ENCODE measurements around the gene TRIM47. TPM values are rescaled to one million over a fixed set of nuclear protein-coding genes. Genes with fewer than 3 reads are reported as not detected.
A peak's percentile ranks its signal among the peaks of the same experiment; 100 is the strongest.

The TRIM47 gene
- total and polyA plus RNA-seq, 2 of the 13 experiments (the other 11 are each of a cell fraction or from before 2014, with no cell fraction given): 33.5 to 82.0 TPM

DNA sequence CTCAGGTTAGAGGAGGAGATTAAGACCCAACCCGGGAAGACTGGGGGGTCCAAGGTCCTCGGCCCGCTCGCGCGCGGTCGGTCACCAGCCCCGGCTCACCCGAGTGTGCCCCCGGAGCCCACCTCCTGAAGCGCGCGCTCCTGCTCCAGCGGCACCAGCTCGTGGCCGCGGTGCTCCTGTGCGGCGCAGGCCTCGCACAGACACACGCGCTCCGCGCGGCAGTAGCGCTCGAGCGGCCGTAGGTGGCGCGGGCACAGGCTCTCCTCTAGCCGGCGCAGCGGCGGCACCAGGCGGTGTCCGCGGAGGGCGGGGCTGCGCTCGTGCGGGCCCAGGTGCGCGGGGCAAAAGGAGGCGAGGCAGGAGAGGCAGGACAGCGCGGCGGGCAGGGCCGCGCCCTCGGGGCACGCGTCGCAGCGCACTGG lies 618 bp downstream of the TRIM47 start (continued):
- TF ChIP-seq SRSF9 (IDR thresholded peaks at IDR 0.05; ENCODE audit: borderline replicate concordance, insufficient read depth, low read depth, low read length, poor library complexity, severe bottlenecking): no peak
- TF ChIP-seq ARHGAP35 (CRISPR knock-in tag; IDR thresholded peaks at IDR 0.05; ENCODE audit: borderline replicate concordance): peak; percentile 68
- TF ChIP-seq ELF1 (CRISPR knock-in tag; IDR thresholded peaks at IDR 0.05): no peak
- peak; percentile 20; the same call in 1 of the 2 replicates for TF ChIP-seq BCL6 (CRISPR knock-in tag; IDR thresholded peaks at IDR 0.05)
- peak; percentile 45; the same call in 1 of the 2 replicates for TF ChIP-seq STAT5B (CRISPR knock-in tag; IDR thresholded peaks at IDR 0.05)
- TF ChIP-seq ZNF34 (CRISPR knock-in tag; IDR thresholded peaks at IDR 0.05; ENCODE audit: borderline replicate concordance): no peak; the same call in 1 of the 2 replicates
- no peak for TF ChIP-seq CCAR2 (optimal IDR thresholded peaks at IDR 0.05; ENCODE audit: low read depth, low read length)
- no peak for TF ChIP-seq ESRRA (CRISPR knock-in tag; IDR thresholded peaks at IDR 0.05; ENCODE audit: low read depth)
- no peak for TF ChIP-seq ZNF850 (CRISPR knock-in tag; conservative IDR thresholded peaks at IDR 0.05)
- TF ChIP-seq ZNF3 (CRISPR knock-in tag; IDR thresholded peaks at IDR 0.05): peak; percentile 58; the same call in 1 of the 2 replicates
- TF ChIP-seq SP5 (CRISPR knock-in tag; IDR thresholded peaks at IDR 0.05; ENCODE audit: borderline replicate concordance, low read depth): peak; percentile 80
- TF ChIP-seq NR2F1 (CRISPR knock-in tag; IDR thresholded peaks at IDR 0.05): no peak
- TF ChIP-seq NR2C2 (CRISPR knock-in tag; IDR thresholded peaks at IDR 0.05; ENCODE audit: borderline replicate concordance): no peak; the same call in 1 of the 2 replicates
- TF ChIP-seq ZSCAN29 (CRISPR knock-in tag; conservative IDR thresholded peaks at IDR 0.05): no peak; the same call in 1 of the 2 replicates
- TF ChIP-seq ZFP36L2 (CRISPR knock-in tag; IDR thresholded peaks at IDR 0.05): no peak
- TF ChIP-seq, protein P1, sequence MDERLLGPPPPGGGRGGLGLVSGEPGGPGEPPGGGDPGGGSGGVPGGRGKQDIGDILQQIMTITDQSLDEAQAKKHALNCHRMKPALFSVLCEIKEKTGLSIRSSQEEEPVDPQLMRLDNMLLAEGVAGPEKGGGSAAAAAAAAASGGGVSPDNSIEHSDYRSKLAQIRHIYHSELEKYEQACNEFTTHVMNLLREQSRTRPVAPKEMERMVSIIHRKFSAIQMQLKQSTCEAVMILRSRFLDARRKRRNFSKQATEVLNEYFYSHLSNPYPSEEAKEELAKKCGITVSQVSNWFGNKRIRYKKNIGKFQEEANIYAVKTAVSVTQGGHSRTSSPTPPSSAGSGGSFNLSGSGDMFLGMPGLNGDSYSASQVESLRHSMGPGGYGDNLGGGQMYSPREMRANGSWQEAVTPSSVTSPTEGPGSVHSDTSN (CRISPR knock-in tag; IDR thresholded peaks at IDR 0.05): no peak
- TF ChIP-seq, protein P2, sequence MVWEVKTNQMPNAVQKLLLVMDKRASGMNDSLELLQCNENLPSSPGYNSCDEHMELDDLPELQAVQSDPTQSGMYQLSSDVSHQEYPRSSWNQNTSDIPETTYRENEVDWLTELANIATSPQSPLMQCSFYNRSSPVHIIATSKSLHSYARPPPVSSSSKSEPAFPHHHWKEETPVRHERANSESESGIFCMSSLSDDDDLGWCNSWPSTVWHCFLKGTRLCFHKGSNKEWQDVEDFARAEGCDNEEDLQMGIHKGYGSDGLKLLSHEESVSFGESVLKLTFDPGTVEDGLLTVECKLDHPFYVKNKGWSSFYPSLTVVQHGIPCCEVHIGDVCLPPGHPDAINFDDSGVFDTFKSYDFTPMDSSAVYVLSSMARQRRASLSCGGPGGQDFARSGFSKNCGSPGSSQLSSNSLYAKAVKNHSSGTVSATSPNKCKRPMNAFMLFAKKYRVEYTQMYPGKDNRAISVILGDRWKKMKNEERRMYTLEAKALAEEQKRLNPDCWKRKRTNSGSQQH (CRISPR knock-in tag; IDR thresholded peaks at IDR 0.05; ENCODE audit: low read depth): no peak; the same call in 1 of the 2 replicates
- TF ChIP-seq MNT (IDR thresholded peaks at IDR 0.05): no peak
- TF ChIP-seq EHMT2 (IDR thresholded peaks at IDR 0.05; ENCODE audit: borderline replicate concordance, low read depth, low read length): no peak
- TF ChIP-seq, protein P3, sequence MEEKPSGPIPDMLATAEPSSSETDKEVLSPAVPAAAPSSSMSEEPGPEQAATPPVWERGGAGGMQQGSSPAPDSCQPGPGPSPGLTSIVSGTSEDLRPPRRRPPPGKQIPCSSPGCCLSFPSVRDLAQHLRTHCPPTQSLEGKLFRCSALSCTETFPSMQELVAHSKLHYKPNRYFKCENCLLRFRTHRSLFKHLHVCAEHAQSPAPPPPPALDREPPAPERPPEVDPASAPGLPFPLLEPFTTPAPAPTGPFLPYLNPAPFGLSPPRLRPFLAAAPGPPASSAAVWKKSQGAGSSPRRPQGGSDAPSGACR (CRISPR knock-in tag; IDR thresholded peaks at IDR 0.05): no peak; the same call in 1 of the 2 replicates
- peak; percentile 66; the same call in 1 of the 2 replicates for TF ChIP-seq HOXD1 (CRISPR knock-in tag; IDR thresholded peaks at IDR 0.05)
- no peak; the same call in 1 of the 2 replicates for TF ChIP-seq TMF1 (CRISPR knock-in tag; IDR thresholded peaks at IDR 0.05; ENCODE audit: low read depth)
- peak; percentile 98 for TF ChIP-seq RBFOX2 (IDR thresholded peaks at IDR 0.05; ENCODE audit: low read depth, low read length)
- peak; percentile 21; the same call in 1 of the 2 replicates for TF ChIP-seq CAMTA2 (CRISPR knock-in tag; IDR thresholded peaks at IDR 0.05; ENCODE audit: borderline replicate concordance)
- no peak for TF ChIP-seq KAT2B (IDR thresholded peaks at IDR 0.05; ENCODE audit: borderline replicate concordance, low read depth, low read length)
- TF ChIP-seq FLYWCH1 (CRISPR knock-in tag; IDR thresholded peaks at IDR 0.05): peak; percentile 91
- no peak for TF ChIP-seq CHD2 (IDR thresholded peaks at IDR 0.05; ENCODE audit: low read depth, low read length)
- TF ChIP-seq RFXANK (CRISPR knock-in tag; IDR thresholded peaks at IDR 0.05): no peak; the same call in 1 of the 2 replicates

Measured in HepG2 (cell line).